Liver (tissue), 3 donors: ENCODE results near the gene GNB1L.

ENCODE experiments used
- GABPA ChIP-seq, 2 donors: IDR thresholded peaks in 1 of 2; conservative IDR thresholded peaks in 1 of 2; 2 replicates each; pipeline ENCODE4 v1.6.1; 2016; ENCODE audit warnings: antibody characterized with exemption in 2 of 2, mild to moderate bottlenecking in 1 of 2, moderate library complexity in 1 of 2
- JUND ChIP-seq, 2 donors: IDR thresholded peaks; 2 replicates each; pipeline ENCODE4 v1.6.1; 2016; ENCODE audit warnings: antibody characterized with exemption in 2 of 2
- RAD21 ChIP-seq, 2 donors: IDR thresholded peaks; 2 replicates each; pipeline ENCODE4 v1.6.1; 2016; ENCODE audit warnings: antibody characterized with exemption in 2 of 2, mild to moderate bottlenecking in 2 of 2
- YY1 ChIP-seq: IDR thresholded peaks from 2 replicates; pipeline ENCODE4 v1.6.1; 2016; ENCODE audit warnings: antibody characterized with exemption, mild to moderate bottlenecking
- TF ChIP-seq, protein P1 (sequence below): fragments of 150-350 bp; IDR thresholded peaks from 2 replicates; pipeline ENCODE4 v1.5.1; 2017; ENCODE audit warnings: improper control_type of control experiment, low read depth, low read length; ENCODE audit not compliant: missing input control
- TF ChIP-seq, protein P2 (sequence below): IDR thresholded peaks from 2 replicates; pipeline ENCODE4 v1.6.1; 2016; ENCODE audit warnings: antibody characterized with exemption, mild to moderate bottlenecking
- TF ChIP-seq, protein P3 (sequence below): IDR thresholded peaks from 2 replicates; pipeline ENCODE4 v1.6.1; 2016; ENCODE audit warnings: antibody characterized with exemption
- donor health status: healthy.
- donor health status: healthy.

DNA sequence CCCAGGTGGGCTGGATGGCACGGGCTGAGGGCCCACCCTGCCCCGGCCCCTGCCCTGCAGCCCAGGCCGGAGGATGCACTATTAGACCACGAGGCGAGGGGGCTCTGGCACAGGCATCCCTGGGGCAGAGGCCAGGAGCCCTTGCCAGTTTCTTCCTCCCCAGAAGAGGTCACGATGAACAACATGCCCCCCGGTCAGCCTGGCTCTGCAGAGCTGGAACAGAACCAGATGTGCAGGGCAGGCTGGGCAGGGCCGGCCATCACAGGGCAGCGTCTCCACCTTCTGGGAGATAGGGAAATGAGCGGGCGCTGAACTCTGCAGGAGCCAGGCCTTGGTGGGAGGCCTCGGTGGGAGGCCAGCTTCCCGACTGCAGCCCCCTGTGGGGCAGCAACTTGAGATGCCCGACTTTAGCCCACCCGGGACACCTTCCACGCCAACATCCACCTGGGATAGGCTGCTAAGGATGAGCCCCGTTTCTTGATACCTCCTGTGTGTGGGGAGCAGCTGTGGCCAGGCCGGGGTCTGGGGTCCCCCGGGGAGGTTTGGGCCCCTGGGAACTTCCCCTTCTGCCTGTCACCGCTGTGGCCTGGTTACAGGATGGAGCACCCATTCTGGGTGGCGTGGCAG is 21.8 kb upstream of the GNB1L start:
- TF ChIP-seq RAD21 (IDR thresholded peaks at IDR 0.05) (no peak), JUND (IDR thresholded peaks at IDR 0.05) (no peak), GABPA (IDR thresholded peaks at IDR 0.05 in 1 of 2, conservative IDR thresholded peaks at IDR 0.05 in 1 of 2) (no peak), YY1 (no peak)
- TF ChIP-seq, protein P1, sequence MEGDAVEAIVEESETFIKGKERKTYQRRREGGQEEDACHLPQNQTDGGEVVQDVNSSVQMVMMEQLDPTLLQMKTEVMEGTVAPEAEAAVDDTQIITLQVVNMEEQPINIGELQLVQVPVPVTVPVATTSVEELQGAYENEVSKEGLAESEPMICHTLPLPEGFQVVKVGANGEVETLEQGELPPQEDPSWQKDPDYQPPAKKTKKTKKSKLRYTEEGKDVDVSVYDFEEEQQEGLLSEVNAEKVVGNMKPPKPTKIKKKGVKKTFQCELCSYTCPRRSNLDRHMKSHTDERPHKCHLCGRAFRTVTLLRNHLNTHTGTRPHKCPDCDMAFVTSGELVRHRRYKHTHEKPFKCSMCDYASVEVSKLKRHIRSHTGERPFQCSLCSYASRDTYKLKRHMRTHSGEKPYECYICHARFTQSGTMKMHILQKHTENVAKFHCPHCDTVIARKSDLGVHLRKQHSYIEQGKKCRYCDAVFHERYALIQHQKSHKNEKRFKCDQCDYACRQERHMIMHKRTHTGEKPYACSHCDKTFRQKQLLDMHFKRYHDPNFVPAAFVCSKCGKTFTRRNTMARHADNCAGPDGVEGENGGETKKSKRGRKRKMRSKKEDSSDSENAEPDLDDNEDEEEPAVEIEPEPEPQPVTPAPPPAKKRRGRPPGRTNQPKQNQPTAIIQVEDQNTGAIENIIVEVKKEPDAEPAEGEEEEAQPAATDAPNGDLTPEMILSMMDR, result no peak
- TF ChIP-seq, protein P2, sequence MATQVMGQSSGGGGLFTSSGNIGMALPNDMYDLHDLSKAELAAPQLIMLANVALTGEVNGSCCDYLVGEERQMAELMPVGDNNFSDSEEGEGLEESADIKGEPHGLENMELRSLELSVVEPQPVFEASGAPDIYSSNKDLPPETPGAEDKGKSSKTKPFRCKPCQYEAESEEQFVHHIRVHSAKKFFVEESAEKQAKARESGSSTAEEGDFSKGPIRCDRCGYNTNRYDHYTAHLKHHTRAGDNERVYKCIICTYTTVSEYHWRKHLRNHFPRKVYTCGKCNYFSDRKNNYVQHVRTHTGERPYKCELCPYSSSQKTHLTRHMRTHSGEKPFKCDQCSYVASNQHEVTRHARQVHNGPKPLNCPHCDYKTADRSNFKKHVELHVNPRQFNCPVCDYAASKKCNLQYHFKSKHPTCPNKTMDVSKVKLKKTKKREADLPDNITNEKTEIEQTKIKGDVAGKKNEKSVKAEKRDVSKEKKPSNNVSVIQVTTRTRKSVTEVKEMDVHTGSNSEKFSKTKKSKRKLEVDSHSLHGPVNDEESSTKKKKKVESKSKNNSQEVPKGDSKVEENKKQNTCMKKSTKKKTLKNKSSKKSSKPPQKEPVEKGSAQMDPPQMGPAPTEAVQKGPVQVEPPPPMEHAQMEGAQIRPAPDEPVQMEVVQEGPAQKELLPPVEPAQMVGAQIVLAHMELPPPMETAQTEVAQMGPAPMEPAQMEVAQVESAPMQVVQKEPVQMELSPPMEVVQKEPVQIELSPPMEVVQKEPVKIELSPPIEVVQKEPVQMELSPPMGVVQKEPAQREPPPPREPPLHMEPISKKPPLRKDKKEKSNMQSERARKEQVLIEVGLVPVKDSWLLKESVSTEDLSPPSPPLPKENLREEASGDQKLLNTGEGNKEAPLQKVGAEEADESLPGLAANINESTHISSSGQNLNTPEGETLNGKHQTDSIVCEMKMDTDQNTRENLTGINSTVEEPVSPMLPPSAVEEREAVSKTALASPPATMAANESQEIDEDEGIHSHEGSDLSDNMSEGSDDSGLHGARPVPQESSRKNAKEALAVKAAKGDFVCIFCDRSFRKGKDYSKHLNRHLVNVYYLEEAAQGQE, result no peak
- TF ChIP-seq, protein P3, sequence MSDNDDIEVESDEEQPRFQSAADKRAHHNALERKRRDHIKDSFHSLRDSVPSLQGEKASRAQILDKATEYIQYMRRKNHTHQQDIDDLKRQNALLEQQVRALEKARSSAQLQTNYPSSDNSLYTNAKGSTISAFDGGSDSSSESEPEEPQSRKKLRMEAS, result no peak
